ENCODE data around the gene CYP27B1.

CYP27B1 gene

GRCh38 chr12:57765698-57766463 lies 997 bp downstream of the CYP27B1 start:
- DNase-seq (ENCODE audit: low read depth): no peak

GRCh38 chr12:57765003-57765697 lies 1.7 kb downstream of the CYP27B1 start:
- no peak for DNase-seq (ENCODE audit: low read depth)

GRCh38 chr12:57764662-57765002 lies 2.2 kb downstream of the CYP27B1 start:
- no peak for DNase-seq (ENCODE audit: low read depth)

GRCh38 chr12:57763881-57764661 lies 2.8 kb downstream of the CYP27B1 start:
- no peak for DNase-seq (ENCODE audit: low read depth)

- no peak for DNase-seq (ENCODE audit: low read depth)
These were observed 4.4 kb downstream of the CYP27B1 start for GRCh38 chr12:57762463-57762862.

- DNase-seq (ENCODE audit: low read depth): no peak
These were observed 5.4 kb downstream of the CYP27B1 start for GRCh38 chr12:57761391-57761998.

- DNase-seq (ENCODE audit: low read depth): no peak
These were observed 6.4 kb downstream of the CYP27B1 start for GRCh38 chr12:57760347-57760982.

GRCh38 chr12:57759360-57759980 lies 7.4 kb downstream of the CYP27B1 start:
- no peak for DNase-seq (ENCODE audit: low read depth)

GRCh38 chr12:57758552-57759359 lies 8.1 kb downstream of the CYP27B1 start:
- DNase-seq (ENCODE audit: low read depth): no peak

- no peak for DNase-seq (ENCODE audit: low read depth)
These were observed 9.1 kb downstream of the CYP27B1 start for GRCh38 chr12:57757771-57758170.

GRCh38 chr12:57756406-57757341 lies 10.2 kb downstream of the CYP27B1 start:
- no peak for DNase-seq (ENCODE audit: low read depth)

- DNase-seq (ENCODE audit: low read depth): no peak
These were observed 11.2 kb downstream of the CYP27B1 start for GRCh38 chr12:57755454-57756372.

GRCh38 chr12:57755194-57755453 lies 11.8 kb downstream of the CYP27B1 start:
- DNase-seq (ENCODE audit: low read depth): no peak

- DNase-seq (ENCODE audit: low read depth): no peak
These were observed 12.3 kb downstream of the CYP27B1 start, which contains the start of gene MARCHF9 for GRCh38 chr12:57754411-57755193. Gene MARCHF9, plus strand, starts transcription at chr12:57755103. Its CDS starts 426 bp downstream, at chr12:57755529.

- DNase-seq (ENCODE audit: low read depth): no peak
These were observed 13.0 kb downstream of the CYP27B1 start for GRCh38 chr12:57753756-57754337.

- DNase-seq (ENCODE audit: low read depth): no peak
These were observed 14.2 kb downstream of the CYP27B1 start for GRCh38 chr12:57752668-57753000.

All from stromal cell of bone marrow (primary cell).